ENCODE results near the gene PIEZO1. TPM values are rescaled to one million over a fixed set of nuclear protein-coding genes. Genes with fewer than 3 reads are reported as not detected.

The PIEZO1 gene
- total and polyA plus RNA-seq, 9 of the 15 experiments (the other 6 are each of a cell fraction or from before 2014, with no cell fraction given) = 3.6 to 432 (median 131) TPM

DNA sequence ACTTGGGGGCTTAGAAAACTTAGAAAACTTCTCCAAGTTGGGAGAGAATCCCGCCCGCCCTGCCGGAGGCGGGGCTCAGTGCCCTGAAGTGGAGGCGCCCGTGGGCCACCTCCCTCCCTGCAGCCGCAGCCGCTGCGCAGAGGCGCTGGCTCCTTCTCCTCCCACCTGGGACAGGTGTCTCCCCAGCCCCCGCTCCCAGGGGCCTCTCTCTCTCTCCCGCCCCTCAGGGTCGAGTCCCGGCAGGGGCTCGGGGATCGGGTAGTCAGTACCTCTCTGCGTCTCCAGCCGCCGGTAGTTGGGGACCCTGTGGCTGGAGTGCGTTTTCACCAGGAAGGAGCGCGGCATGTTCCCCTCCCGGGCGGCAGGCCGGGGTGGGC is 99.0 kb downstream of the PIEZO1 start (continued):
- TF ChIP-seq, protein P1, sequence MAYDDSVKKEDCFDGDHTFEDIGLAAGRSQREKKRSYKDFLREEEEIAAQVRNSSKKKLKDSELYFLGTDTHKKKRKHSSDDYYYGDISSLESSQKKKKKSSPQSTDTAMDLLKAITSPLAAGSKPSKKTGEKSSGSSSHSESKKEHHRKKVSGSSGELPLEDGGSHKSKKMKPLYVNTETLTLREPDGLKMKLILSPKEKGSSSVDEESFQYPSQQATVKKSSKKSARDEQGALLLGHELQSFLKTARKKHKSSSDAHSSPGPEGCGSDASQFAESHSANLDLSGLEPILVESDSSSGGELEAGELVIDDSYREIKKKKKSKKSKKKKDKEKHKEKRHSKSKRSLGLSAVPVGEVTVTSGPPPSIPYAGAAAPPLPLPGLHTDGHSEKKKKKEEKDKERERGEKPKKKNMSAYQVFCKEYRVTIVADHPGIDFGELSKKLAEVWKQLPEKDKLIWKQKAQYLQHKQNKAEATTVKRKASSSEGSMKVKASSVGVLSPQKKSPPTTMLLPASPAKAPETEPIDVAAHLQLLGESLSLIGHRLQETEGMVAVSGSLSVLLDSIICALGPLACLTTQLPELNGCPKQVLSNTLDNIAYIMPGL (CRISPR knock-in tag; IDR thresholded peaks at IDR 0.05) = peak; percentile 33; the same call in 1 of the 2 replicates
- TF ChIP-seq, protein P2, sequence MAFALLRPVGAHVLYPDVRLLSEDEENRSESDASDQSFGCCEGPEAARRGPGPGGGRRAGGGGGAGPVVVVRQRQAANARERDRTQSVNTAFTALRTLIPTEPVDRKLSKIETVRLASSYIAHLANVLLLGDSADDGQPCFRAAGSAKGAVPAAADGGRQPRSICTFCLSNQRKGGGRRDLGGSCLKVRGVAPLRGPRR (CRISPR knock-in tag; IDR thresholded peaks at IDR 0.05) = no peak

DNA sequence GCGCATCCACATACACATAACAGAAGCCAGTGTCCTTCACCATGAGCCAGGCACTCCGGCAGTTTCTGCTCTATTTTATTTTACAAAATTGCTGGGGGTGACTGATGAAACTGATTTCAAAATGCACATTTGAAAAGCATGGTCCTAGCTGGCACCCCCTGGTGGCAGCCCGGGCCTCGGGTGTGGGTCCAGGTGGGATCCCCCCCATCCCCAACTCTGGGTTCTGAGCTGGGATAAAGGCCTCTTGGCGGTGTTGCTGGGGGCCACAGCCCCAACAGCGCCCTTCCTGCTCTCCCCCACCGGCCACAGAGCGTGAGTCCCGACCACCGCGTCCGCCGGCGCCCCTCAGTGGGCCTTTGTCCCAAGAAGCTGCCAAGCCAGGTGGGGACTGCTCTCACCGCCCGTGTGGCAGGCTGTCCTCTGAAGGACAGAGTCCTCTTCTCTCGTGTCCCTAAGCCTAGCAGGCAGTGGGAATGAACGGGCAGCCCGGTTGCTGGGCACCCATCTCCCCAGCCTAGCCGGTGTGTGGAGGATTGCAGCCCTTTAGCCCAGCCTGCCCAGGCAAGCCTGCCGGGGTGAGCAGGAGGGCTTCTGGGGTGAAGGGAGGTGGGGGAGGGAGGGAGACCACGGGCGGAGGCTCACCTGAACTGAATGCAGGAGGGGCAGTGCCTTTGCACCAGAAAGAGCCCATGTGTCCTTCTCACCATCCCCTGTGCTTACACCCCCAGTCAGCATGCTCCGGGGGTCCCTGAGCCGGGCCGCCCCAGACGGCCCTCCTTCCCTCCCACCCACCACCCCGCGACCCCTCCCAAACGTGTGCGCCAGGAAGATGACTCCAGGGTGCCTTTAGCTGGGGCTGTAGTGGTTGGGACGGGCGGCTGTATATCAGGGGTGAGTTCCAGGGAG is 99.6 kb downstream of the PIEZO1 start:
- POLR2A ChIA-PET = interaction anchor here (0.5 to 1.2 kb wide), 4 partner anchors 9 to 34 kb away, joined by 3 to 6 read pairs (median 4); partner anchors contain the start of gene MVD
- Histone ChIP-seq H3K9ac (ENCODE audit: insufficient read depth in 1 of 2, low read depth in 2 of 2, low read length in 2 of 2) (peak overlapping the region; percentile 44 to 90; a peak in 3 of 4 replicates), H3K4me2 (ENCODE audit: insufficient read depth, low read length) (peak overlapping the region; percentile 75), H3K9me1 (ENCODE audit: control insufficient read depth, insufficient read depth, low read length) (no peaks in the 10 kb centered on the region), H3K27me3 (ENCODE audit: control insufficient read depth in 2 of 2, insufficient read depth in 2 of 2, low read length in 2 of 2) (no peaks in the 10 kb centered on the region), H3K4me3 (peak overlapping the region; percentile 60), H3K79me2 (ENCODE audit: control insufficient read depth, insufficient read depth, low read length) (no peaks in the 10 kb centered on the region; the same call in 2 of the 3 replicates), H3K4me1 (replicated peaks in 1 of 2; ENCODE audit: control insufficient read depth in 2 of 2, insufficient read depth in 2 of 2, low read length in 2 of 2) (peaks cover 36 to 71% of the 10 kb centered on the region in 2 experiments), H2AFZ (ENCODE audit: low read depth, low read length) (peak overlapping the region; percentile 88), H3K9me3 (replicated peaks; ENCODE audit: control insufficient read depth, insufficient read depth, low read depth, low read length) (no peaks in the 10 kb centered on the region), H4K20me1 (replicated peaks; ENCODE audit: control insufficient read depth, insufficient read depth, low read length) (no peaks in the 10 kb centered on the region; the same call in 1 of the 2 replicates), H3K27ac (ENCODE audit: extremely low read depth, low read depth, low read length) (no peak overlapping the region; the same call in 2 of the 3 replicates), H3K36me3 (ENCODE audit: control insufficient read depth, insufficient read depth, low read length) (no peaks in the 10 kb centered on the region)
- no TSS peak for BruUV-seq (replicated peaks)
- WGBS (ENCODE audit: insufficient coverage, low coverage, missing lambda C conversion rate) = 40% methylated on average over 21 of the region's 33 CpGs
- no peak for FAIRE-seq
- in situ Hi-C loops (cut with MboI) (no loop called here), intact Hi-C loops (cut with micrococcal nuclease) (loop anchor here (2.0 to 5.0 kb wide), 3 partner anchors 23 to 87 kb away; partner anchors contain the start of gene MVD)
- DNase-seq (ENCODE audit: extremely low read depth in 1 of 4, low spot score in 3 of 4) = peak; percentile 49 to 73 (median 66)
- no peak for ATAC-seq
- CTCF ChIA-PET (ENCODE audit: low intra/inter-chr PET ratio) = interaction anchor here (0.6 kb wide), 1 partner anchor 127 kb away, joined by 3 read pairs; no protein-coding TSS in a partner anchor
- TF ChIP-seq ILF3 (IDR thresholded peaks at IDR 0.05; ENCODE audit: borderline replicate concordance) = no peak
- peak in 1 of 2 experiments; percentile 37; a peak in 2 of 4 replicates for TF ChIP-seq RAD21 (CRISPR knock-in tag; conservative IDR thresholded peaks at IDR 0.05 in 1 of 2, IDR thresholded peaks at IDR 0.05 in 1 of 2)
- TF ChIP-seq ZBTB7A (IDR thresholded peaks at IDR 0.05; ENCODE audit: borderline replicate concordance, control insufficient read depth, low read depth, low read length) = peak; percentile 66; the same call in 1 of the 2 replicates
- TF ChIP-seq, protein P3, sequence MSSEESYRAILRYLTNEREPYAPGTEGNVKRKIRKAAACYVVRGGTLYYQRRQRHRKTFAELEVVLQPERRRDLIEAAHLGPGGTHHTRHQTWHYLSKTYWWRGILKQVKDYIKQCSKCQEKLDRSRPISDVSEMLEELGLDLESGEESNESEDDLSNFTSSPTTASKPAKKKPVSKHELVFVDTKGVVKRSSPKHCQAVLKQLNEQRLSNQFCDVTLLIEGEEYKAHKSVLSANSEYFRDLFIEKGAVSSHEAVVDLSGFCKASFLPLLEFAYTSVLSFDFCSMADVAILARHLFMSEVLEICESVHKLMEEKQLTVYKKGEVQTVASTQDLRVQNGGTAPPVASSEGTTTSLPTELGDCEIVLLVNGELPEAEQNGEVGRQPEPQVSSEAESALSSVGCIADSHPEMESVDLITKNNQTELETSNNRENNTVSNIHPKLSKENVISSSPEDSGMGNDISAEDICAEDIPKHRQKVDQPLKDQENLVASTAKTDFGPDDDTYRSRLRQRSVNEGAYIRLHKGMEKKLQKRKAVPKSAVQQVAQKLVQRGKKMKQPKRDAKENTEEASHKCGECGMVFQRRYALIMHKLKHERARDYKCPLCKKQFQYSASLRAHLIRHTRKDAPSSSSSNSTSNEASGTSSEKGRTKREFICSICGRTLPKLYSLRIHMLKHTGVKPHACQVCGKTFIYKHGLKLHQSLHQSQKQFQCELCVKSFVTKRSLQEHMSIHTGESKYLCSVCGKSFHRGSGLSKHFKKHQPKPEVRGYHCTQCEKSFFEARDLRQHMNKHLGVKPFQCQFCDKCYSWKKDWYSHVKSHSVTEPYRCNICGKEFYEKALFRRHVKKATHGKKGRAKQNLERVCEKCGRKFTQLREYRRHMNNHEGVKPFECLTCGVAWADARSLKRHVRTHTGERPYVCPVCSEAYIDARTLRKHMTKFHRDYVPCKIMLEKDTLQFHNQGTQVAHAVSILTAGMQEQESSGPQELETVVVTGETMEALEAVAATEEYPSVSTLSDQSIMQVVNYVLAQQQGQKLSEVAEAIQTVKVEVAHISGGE (CRISPR knock-in tag; IDR thresholded peaks at IDR 0.05) = no peak
- TF ChIP-seq SMC3 (conservative IDR thresholded peaks at IDR 0.05; ENCODE audit: insufficient read depth, low read depth, low read length) = 0 out of 2 replicates have a peak, but pooled peaks have one; percentile 14
- no peak for TF ChIP-seq ZNF583 (CRISPR knock-in tag; IDR thresholded peaks at IDR 0.05)
